Transverse colon (tissue), 3 donors: ENCODE measurements around the gene NUP93.

Experiments
- POLR2A ChIP-seq: fragments of 450-650 bp; IDR thresholded peaks from one replicate; pipeline ENCODE4 v1.6.1; 2016; ENCODE audit warnings: antibody characterized with exemption, mild to moderate bottlenecking, moderate library complexity
- TF ChIP-seq, protein P1 (sequence below), 5 experiments: fragments of 200-600 bp in 3 of 5; fragments of 450-650 bp in 2 of 5; sonication (generic) in 3 of 5; IDR thresholded peaks; 1 replicate in 2 of 5; 2 replicates in 3 of 5; pipeline ENCODE4 v1.5.1; 2016 to 2017; ENCODE audit warnings: antibody characterized with exemption in 5 of 5, inconsistent platforms in 3 of 5, mild to moderate bottlenecking in 2 of 5, moderate library complexity in 1 of 5

DNA sequence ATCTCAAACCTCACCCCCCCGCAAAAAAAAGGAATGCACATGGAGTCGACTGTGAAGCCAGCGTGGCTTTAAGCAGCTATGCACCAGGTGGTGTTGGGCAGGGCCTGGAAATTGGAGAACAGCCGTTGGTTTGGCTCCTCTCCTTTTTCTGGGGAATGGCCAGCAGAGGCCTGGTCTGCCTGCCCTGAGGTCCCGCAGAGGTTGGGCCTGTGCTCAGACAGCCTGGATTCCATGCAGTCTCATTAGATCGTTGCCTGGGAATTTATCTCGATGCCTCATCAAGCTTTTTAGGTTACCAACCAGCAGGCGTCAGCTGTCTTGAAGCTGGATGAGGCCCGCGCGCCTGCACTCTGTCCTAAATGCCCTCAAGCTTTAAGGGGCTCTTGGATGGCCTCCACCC lies 144.9 kb downstream of the NUP93 start:
- no peak for TF ChIP-seq POLR2A
- TF ChIP-seq, protein P1, sequence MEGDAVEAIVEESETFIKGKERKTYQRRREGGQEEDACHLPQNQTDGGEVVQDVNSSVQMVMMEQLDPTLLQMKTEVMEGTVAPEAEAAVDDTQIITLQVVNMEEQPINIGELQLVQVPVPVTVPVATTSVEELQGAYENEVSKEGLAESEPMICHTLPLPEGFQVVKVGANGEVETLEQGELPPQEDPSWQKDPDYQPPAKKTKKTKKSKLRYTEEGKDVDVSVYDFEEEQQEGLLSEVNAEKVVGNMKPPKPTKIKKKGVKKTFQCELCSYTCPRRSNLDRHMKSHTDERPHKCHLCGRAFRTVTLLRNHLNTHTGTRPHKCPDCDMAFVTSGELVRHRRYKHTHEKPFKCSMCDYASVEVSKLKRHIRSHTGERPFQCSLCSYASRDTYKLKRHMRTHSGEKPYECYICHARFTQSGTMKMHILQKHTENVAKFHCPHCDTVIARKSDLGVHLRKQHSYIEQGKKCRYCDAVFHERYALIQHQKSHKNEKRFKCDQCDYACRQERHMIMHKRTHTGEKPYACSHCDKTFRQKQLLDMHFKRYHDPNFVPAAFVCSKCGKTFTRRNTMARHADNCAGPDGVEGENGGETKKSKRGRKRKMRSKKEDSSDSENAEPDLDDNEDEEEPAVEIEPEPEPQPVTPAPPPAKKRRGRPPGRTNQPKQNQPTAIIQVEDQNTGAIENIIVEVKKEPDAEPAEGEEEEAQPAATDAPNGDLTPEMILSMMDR (IDR thresholded peaks at IDR 0.05): no peak
